Skeletal muscle tissue (tissue), 4 donors: ENCODE data around the gene ROBO3. TPM values are rescaled to one million over a fixed set of nuclear protein-coding genes. Genes with fewer than 3 reads are reported as not detected.
A peak's percentile ranks its signal among the peaks of the same experiment; 100 is the strongest.

Experiments used
- H3K27ac ChIP-seq: one replicate; pipeline ENCODE4 v1.7.0; 2013; ENCODE audit warnings: mild to moderate bottlenecking, low read depth, low read length, inconsistent platforms
- H3K27me3 ChIP-seq, 3 donors: one replicate each; pipeline ENCODE4 v1.7.0; 2013; ENCODE audit warnings: low read length in 3 of 3; ENCODE audit not compliant: control insufficient read depth in 3 of 3, insufficient read depth in 3 of 3
- H3K36me3 ChIP-seq, 3 donors: one replicate each; pipeline ENCODE4 v1.7.0; 2013; ENCODE audit warnings: low read length in 3 of 3; ENCODE audit not compliant: control insufficient read depth in 3 of 3, insufficient read depth in 3 of 3
- H3K4me1 ChIP-seq, 3 donors: one replicate each; pipeline ENCODE4 v1.7.0; 2013; ENCODE audit warnings: low read length in 3 of 3, mild to moderate bottlenecking in 3 of 3; ENCODE audit not compliant: control insufficient read depth in 3 of 3, insufficient read depth in 3 of 3
- H3K4me3 ChIP-seq, 3 donors: one replicate each; pipeline ENCODE4 v1.7.0; 2013; ENCODE audit warnings: low read length in 3 of 3
- H3K9ac ChIP-seq, 3 donors: one replicate each; pipeline ENCODE4 v1.7.0; 2013; ENCODE audit warnings: low read length in 3 of 3, mild to moderate bottlenecking in 3 of 3, moderate library complexity in 2 of 3, low read depth in 1 of 3
- H3K9me3 ChIP-seq, 3 donors: one replicate each; pipeline ENCODE4 v1.7.0; 2013; ENCODE audit warnings: low read length in 3 of 3; ENCODE audit not compliant: control insufficient read depth in 3 of 3
- total RNA-seq: library from RNA; depleted of rRNA; stranded (reverse); fragments of >200 nt; gene quantifications from one replicate; pipeline ENCODE4 v1.2.3, GENCODE V29; 2014
- donor health status: Osteomylitis.

ROBO3 gene
- total RNA-seq, 1 donor from 2014 or later: 12.0 TPM

GRCh38 chr11:124873951-124874350, 8.7 kb downstream of the ROBO3 start:
- Histone ChIP-seq H3K9ac (no peak overlapping the region), H3K36me3 (no peaks in the 10 kb centered on the region), H3K27me3 (peaks cover 42 to 67% (median 63%) of the 10 kb centered on the region in 3 donors), H3K4me3 (no peak overlapping the region), H3K4me1 (peaks cover 15 to 24% (median 18%) of the 10 kb centered on the region in 3 donors), H3K27ac (no peak overlapping the region), H3K9me3 (no peaks in the 10 kb centered on the region)

- Histone ChIP-seq H3K9me3 (no peaks in the 10 kb centered on the region), H3K36me3 (no peaks in the 10 kb centered on the region), H3K9ac (no peak overlapping the region), H3K27me3 (peaks cover 34 to 63% (median 56%) of the 10 kb centered on the region in 3 donors), H3K4me3 (no peak overlapping the region), H3K27ac (no peak overlapping the region), H3K4me1 (peaks cover 17 to 21% (median 18%) of the 10 kb centered on the region in 3 donors)
Measured at GRCh38 chr11:124874571-124875255, 9.5 kb downstream of the ROBO3 start.

DNA sequence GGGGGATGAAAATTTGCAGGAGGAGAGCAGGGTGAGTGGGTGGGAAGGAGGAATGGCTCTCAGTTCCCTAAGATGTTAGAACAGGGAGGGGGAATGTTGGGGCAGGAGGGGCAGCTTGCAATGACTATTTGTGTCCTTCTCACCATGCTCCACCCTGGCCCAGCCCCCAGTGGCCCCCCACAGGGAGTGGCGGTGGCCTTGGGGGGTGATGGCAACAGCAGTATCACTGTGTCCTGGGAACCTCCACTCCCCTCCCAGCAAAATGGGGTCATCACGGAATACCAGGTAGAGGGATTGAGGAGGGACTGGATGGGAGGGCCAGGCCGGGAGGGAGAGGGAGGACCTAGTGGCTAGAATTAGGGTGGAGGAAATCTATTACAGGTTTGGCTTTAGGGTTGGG, 10.2 kb downstream of the ROBO3 start:
- Histone ChIP-seq H3K9me3 (no peaks in the 10 kb centered on the region), H3K4me3 (peak overlapping the region in 2 of 3 donors; percentile 68 to 77), H3K4me1 (peaks cover 18 to 21% (median 19%) of the 10 kb centered on the region in 3 donors), H3K9ac (peak overlapping the region in 2 of 3 donors; percentile 81 to 82), H3K27ac (no peak overlapping the region), H3K36me3 (no peaks in the 10 kb centered on the region), H3K27me3 (peaks cover 28 to 56% (median 49%) of the 10 kb centered on the region in 3 donors)

DNA sequence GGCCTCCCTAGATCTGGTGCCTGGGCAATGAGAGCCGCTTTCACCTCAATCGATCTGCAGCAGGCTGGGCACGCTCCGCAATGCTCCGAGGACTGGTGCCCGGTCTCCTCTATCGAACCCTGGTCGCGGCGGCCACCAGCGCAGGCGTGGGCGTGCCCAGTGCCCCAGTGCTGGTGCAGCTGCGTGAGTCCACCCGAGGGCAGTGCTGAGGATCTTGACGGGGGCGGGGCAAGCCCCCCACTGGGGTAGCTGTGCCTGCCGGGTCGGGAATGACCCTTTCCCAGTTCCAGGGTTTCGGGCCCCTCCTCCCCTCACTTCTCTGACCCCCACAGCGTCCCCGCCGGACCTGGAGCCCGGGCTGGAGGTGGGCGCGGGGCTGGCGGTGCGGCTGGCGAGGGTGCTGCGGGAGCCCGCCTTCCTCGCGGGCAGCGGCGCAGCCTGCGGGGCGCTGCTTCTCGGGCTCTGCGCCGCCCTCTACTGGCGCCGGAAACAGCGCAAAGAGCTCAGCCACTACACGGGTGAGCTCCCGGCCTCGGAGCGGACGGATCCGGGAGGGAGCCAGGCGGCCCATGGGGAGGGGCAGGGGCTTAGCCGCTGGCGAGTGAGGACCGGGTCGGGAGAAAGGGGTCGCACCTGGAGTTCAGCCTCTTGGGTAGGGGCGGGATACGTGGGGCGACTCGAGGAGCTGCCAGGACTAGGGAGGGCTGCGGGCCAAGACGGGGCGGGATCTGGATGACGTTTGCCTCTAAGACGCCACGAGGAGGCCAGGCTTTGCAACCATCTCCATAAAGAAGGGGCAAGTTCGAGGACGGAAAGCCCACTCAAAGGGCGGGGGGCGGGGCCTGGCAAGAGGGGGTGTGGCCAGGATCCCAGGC, 10.9 kb downstream of the ROBO3 start:
- H3K4me1 ChIP-seq: peaks cover 19 to 21% (median 20%) of the 10 kb centered on the region in 3 donors
- no peaks in the 10 kb centered on the region for H3K36me3 ChIP-seq
- peaks cover 22 to 48% (median 42%) of the 10 kb centered on the region in 3 donors for H3K27me3 ChIP-seq
- H3K27ac ChIP-seq: peak overlapping the region; percentile 83
- peak overlapping the region; percentile 68 to 82 (median 81) for H3K9ac ChIP-seq
- peak overlapping the region; percentile 68 to 82 (median 77) for H3K4me3 ChIP-seq
- H3K9me3 ChIP-seq: no peaks in the 10 kb centered on the region

DNA sequence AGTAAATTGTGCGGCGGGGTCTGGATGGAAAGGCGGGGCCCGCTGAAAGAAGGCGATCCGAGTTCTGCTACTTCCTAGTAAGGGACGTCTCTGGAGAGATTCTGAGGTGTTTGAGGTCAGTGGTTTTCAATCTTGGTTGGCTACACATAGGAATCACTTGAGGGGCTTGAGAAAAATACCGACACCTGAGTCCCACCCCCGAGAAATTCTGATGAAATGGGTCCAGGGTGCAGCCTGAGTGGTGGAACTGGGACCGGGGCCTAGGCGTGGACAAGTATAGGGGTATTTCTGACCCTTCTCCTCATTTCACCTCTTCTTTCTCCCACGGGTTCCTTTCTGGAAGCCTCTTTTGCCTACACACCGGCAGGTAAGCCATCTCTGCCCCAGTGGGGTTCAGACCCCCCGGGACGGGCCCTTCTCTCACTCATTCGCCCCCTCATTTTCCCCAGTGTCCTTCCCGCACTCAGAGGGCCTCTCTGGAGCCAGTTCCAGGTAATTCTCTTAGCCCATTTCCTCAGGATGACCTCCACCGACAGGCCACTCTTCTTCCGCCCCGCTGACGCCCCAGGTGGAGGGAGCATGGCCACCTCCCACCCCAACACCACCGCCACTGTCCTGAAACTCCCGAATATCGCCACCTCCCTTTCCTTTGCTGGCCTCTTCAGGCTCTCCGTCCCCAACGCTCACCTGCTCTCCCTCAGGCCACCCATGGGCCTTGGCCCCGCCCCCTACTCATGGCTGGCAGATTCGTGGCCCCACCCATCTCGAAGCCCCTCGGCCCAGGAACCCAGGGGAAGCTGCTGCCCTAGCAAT, 11.8 kb downstream of the ROBO3 start:
- peak overlapping the region in 2 of 3 donors; percentile 40 to 81 for H3K9ac ChIP-seq
- no peaks in the 10 kb centered on the region for H3K36me3 ChIP-seq
- peak overlapping the region; percentile 68 to 82 (median 77) for H3K4me3 ChIP-seq
- peaks cover 19 to 21% (median 20%) of the 10 kb centered on the region in 3 donors for H3K4me1 ChIP-seq
- H3K27ac ChIP-seq: peak overlapping the region; percentile 83
- no peaks in the 10 kb centered on the region for H3K9me3 ChIP-seq
- peaks cover 22 to 44% (median 36%) of the 10 kb centered on the region in 3 donors for H3K27me3 ChIP-seq

GRCh38 chr11:124877631-124877909, 12.3 kb downstream of the ROBO3 start:
- Histone ChIP-seq H3K9ac (peak overlapping the region in 2 of 3 donors; percentile 40 to 81), H3K27ac (peak overlapping the region; percentile 83), H3K9me3 (no peaks in the 10 kb centered on the region), H3K27me3 (peaks cover 16 to 38% (median 36%) of the 10 kb centered on the region in 3 donors), H3K36me3 (no peaks in the 10 kb centered on the region), H3K4me1 (peaks cover 19 to 22% (median 20%) of the 10 kb centered on the region in 3 donors), H3K4me3 (peak overlapping the region in 1 of 3 donors; percentile 77)

- Histone ChIP-seq H3K36me3 (no peaks in the 10 kb centered on the region), H3K9ac (no peak overlapping the region), H3K27me3 (peaks cover 12 to 33% (median 32%) of the 10 kb centered on the region in 3 donors), H3K9me3 (no peaks in the 10 kb centered on the region), H3K27ac (no peak overlapping the region), H3K4me1 (peaks cover 23 to 26% (median 24%) of the 10 kb centered on the region in 3 donors), H3K4me3 (no peak overlapping the region)
Measured at GRCh38 chr11:124877910-124878758, 12.9 kb downstream of the ROBO3 start.

DNA sequence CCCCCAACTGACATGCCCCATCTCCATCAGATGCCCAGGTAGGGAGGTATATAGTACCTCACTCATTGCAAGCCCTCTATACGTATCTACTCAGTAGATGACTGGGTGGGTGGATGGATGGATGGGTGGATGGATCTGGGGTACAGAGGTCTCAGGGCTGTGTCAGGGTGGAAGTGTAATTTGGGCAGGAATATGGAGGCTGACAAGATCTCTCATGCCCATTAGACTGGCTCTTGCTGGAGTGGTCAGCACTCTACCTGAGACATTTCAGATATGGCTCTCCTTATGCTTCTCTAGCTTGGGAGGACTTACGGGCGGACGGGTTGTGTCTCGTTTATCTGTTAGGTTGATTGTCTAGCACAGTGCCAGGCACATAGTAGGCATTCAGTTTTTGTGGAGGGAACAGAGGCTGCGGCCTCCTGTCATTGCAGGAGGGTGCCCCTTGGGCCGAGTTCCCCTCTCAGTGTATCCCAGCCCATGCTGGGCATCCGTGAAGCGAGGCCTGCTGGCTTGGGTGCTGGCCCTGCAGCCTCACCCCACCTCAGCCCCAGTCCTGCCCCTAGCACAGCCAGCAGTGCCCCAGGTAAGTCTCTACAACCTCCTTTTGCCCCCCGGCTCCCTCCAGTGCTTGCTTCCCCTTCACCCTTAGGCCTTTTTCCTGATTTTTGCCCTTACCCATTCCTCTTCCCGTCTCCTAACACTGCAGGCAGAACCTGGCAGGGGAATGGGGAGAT, 13.7 kb downstream of the ROBO3 start:
- H3K27ac ChIP-seq: no peak overlapping the region

More for the DNA sequence above, 13.7 kb downstream of the ROBO3 start:
- Histone ChIP-seq H3K27me3 (peaks cover 6 to 26% (median 24%) of the 10 kb centered on the region in 3 donors), H3K36me3 (no peaks in the 10 kb centered on the region), H3K4me1 (peaks cover 23 to 26% (median 24%) of the 10 kb centered on the region in 3 donors), H3K9me3 (no peaks in the 10 kb centered on the region), H3K4me3 (no peak overlapping the region), H3K9ac (no peak overlapping the region)
